GM12878 (cell line): ENCODE measurements around the gene FUT8. TPM values are rescaled to one million over a fixed set of nuclear protein-coding genes. Genes with fewer than 3 reads are reported as not detected.

Experiments used
- ATF2 ChIP-seq: IDR thresholded peaks from 2 replicates; pipeline ENCODE4 v1.6.1; 2012; ENCODE audit warnings: low read length, inconsistent platforms
- BCL11A ChIP-seq: IDR thresholded peaks from 2 replicates; pipeline ENCODE4 v1.6.1; 2011; ENCODE audit warnings: low read depth, low read length
- BMI1 ChIP-seq: fragments of 450-650 bp; IDR thresholded peaks from 2 replicates; pipeline ENCODE4 v1.6.1; 2016; ENCODE audit warnings: mild to moderate bottlenecking, moderate library complexity, borderline replicate concordance
- CBX3 ChIP-seq: fragments of 200-600 bp; sonication (generic); IDR thresholded peaks from 2 replicates; pipeline ENCODE4 v1.6.1; 2016; ENCODE audit warnings: low read depth, borderline replicate concordance
- CEBPZ ChIP-seq: fragments of 150-350 bp; IDR thresholded peaks from 2 replicates; pipeline ENCODE4 v1.6.1; 2016; ENCODE audit warnings: low read depth, low read length
- CREM ChIP-seq: IDR thresholded peaks from 2 replicates; pipeline ENCODE4 v1.6.1; 2014; ENCODE audit warnings: antibody characterized with exemption, low read depth
- ETV6 ChIP-seq, 2 experiments: fragments of 450-650 bp in 1 of 2; IDR thresholded peaks in 1 of 2; conservative IDR thresholded peaks in 1 of 2; 2 replicates each; pipeline ENCODE4 v1.6.1; 2014; ENCODE audit warnings: antibody characterized with exemption in 1 of 2, borderline replicate concordance in 1 of 2, low read depth in 1 of 2, mild to moderate bottlenecking in 1 of 2, moderate library complexity in 1 of 2
- EZH2 ChIP-seq: IDR thresholded peaks from 2 replicates; pipeline ENCODE4 v1.6.1; 2012; ENCODE audit warnings: low read depth, mild to moderate bottlenecking, control low read depth, inconsistent platforms, low read length, borderline replicate concordance; ENCODE audit not compliant: control insufficient read depth
- GATAD2B ChIP-seq: fragments of 450-650 bp; conservative IDR thresholded peaks from 2 replicates; pipeline ENCODE4 v1.6.1; 2017; ENCODE audit warnings: low read depth, mild to moderate bottlenecking, moderate library complexity
- IKZF2 ChIP-seq, 2 experiments: fragments of 450-650 bp; IDR thresholded peaks; 2 replicates each; pipeline ENCODE4 v1.6.1; 2017; ENCODE audit warnings: mild to moderate bottlenecking in 2 of 2, moderate library complexity in 2 of 2
- MLLT1 ChIP-seq: fragments of 450-650 bp; IDR thresholded peaks from 2 replicates; pipeline ENCODE4 v1.6.1; 2016; ENCODE audit warnings: mild to moderate bottlenecking
- NFIC ChIP-seq: IDR thresholded peaks from 2 replicates; pipeline ENCODE4 v1.6.1; 2012; ENCODE audit warnings: low read depth, mild to moderate bottlenecking, inconsistent platforms, low read length, moderate library complexity
- NR2F1 ChIP-seq: fragments of 450-650 bp; conservative IDR thresholded peaks from 2 replicates; pipeline ENCODE4 v1.6.1; 2017; ENCODE audit warnings: mild to moderate bottlenecking
- RUNX3 ChIP-seq: IDR thresholded peaks from 2 replicates; pipeline ENCODE4 v1.6.1; 2012; ENCODE audit warnings: low read length, inconsistent platforms
- SMAD1 ChIP-seq: fragments of 450-650 bp; IDR thresholded peaks from 2 replicates; pipeline ENCODE4 v1.6.1; 2018; ENCODE audit warnings: mild to moderate bottlenecking, low read depth; ENCODE audit not compliant: partially characterized antibody
- SMARCA5 ChIP-seq: fragments of 450-650 bp; IDR thresholded peaks from 2 replicates; pipeline ENCODE4 v1.6.1; 2017; ENCODE audit warnings: mild to moderate bottlenecking
- SP1 ChIP-seq: IDR thresholded peaks from one replicate; pipeline ENCODE4 v1.6.1; 2011; ENCODE audit warnings: low read depth, low read length
- SREBF1 ChIP-seq: IDR thresholded peaks from 2 replicates; pipeline ENCODE4 v1.6.1; 2012; ENCODE audit warnings: mild to moderate bottlenecking, low read length
- TCF12 ChIP-seq: IDR thresholded peaks from 2 replicates; pipeline ENCODE4 v1.6.1; 2011; ENCODE audit warnings: low read depth, mild to moderate bottlenecking, low read length
- USF2 ChIP-seq: IDR thresholded peaks from 2 replicates; pipeline ENCODE4 v1.6.1; 2011; ENCODE audit warnings: low read depth, low read length, improper control_type of control experiment, borderline replicate concordance
- ZNF207 ChIP-seq: fragments of 450-650 bp; IDR thresholded peaks from 2 replicates; pipeline ENCODE4 v1.6.1; 2014; ENCODE audit warnings: antibody characterized with exemption, mild to moderate bottlenecking, borderline replicate concordance
- ZSCAN29 ChIP-seq: fragments of 450-650 bp; IDR thresholded peaks from 2 replicates; pipeline ENCODE4 v1.6.1; 2017; ENCODE audit warnings: mild to moderate bottlenecking, moderate library complexity
- polyA plus RNA-seq, 11 experiments: library from polyadenylated mRNA; depleted of rRNA in 4 of 11; unstranded in 6 of 11; stranded (reverse) in 5 of 11; fragments of >200 nt; fragmentation: Nextera tagmentation in 4 of 11; fragmentation: Illumina TruSeq in 1 of 11; extraction: Ambion mirVana in 4 of 11; extraction: Trizol in 1 of 11; gene quantifications; 1 replicate in 1 of 11; 2 replicates in 10 of 11; pipeline versions ENCODE4 v1.2.1 to v1.2.3, GENCODE V29; 2011 to 2016; ENCODE audit warnings: inconsistent platforms in 2 of 11, missing spikeins in 2 of 11, low read depth in 1 of 11
- total RNA-seq, 4 experiments: library from RNA; depleted of rRNA in 3 of 4; stranded (reverse); fragments of >200 nt in 3 of 4; fragmentation: Illumina TruSeq in 1 of 4; extraction: Trizol in 1 of 4; gene quantifications; 2 replicates each; pipeline versions ENCODE4 v1.2.1 to v1.2.3, GENCODE V29; 2013 to 2021

FUT8 gene
- total and polyA plus RNA-seq, 10 of the 15 experiments (the other 5 are each of a cell fraction or from before 2014, with no cell fraction given): 21.3 to 106 (median 66.3) TPM

- TF ChIP-seq MLLT1 (peak; percentile 35; the same call in 1 of the 2 replicates), SP1 (no peak), IKZF2 (IDR thresholded peaks at IDR 0.05) (peak; percentile 58 to 67), ZNF207 (peak; percentile 89), SREBF1 (no peak), SMAD1 (no peak), ATF2 (no peak), ETV6 (conservative IDR thresholded peaks at IDR 0.05 in 1 of 2, IDR thresholded peaks at IDR 0.05 in 1 of 2; ENCODE audit: borderline replicate concordance in 1 of 2, low read depth in 1 of 2) (no peak), NR2F1 (peak; percentile 90), SMARCA5 (peak; percentile 94; the same call in 1 of the 2 replicates), BCL11A (no peak), BMI1 (no peak), ZSCAN29 (no peak), NFIC (0 out of 2 replicates have a peak, but pooled peaks have one; percentile 3), EZH2 (no peak), RUNX3 (no peak), CREM (no peak), USF2 (no peak), GATAD2B (peak; percentile 86), CBX3 (no peak), CEBPZ (no peak), TCF12 (0 out of 2 replicates have a peak, but pooled peaks have one; percentile 10)
These were observed at the start of gene FUT8 (continued) for GRCh38 chr14:65412032-65412846.
